HG02678 (cell line): ENCODE measurements around the gene MCTP2.

Experiments used
- ATAC-seq: cut with Tn5 transposase; IDR thresholded peaks from one replicate; pipeline ENCODE4 v1.9.1; 2021; ENCODE audit warnings: mild to moderate bottlenecking, moderate library complexity; ENCODE audit not compliant: unreplicated experiment

Gene MCTP2

GRCh38 chr15:94509259-94509658 lies 277.9 kb downstream of the MCTP2 start:
- ATAC-seq, result no peak

- ATAC-seq, result no peak
Measured at GRCh38 chr15:94522125-94522524, 290.8 kb downstream of the MCTP2 start.

- no peak for ATAC-seq
Measured at GRCh38 chr15:94523873-94524272, 292.5 kb downstream of the MCTP2 start.

- no peak for ATAC-seq
Measured at GRCh38 chr15:94524565-94524964, 293.2 kb downstream of the MCTP2 start.

GRCh38 chr15:94526071-94526689 lies 294.8 kb downstream of the MCTP2 start:
- no peak for ATAC-seq

- no peak for ATAC-seq
Measured at GRCh38 chr15:94532226-94532625, 300.9 kb downstream of the MCTP2 start.
